ENCODE measurements around the gene IL17B.

The IL17B gene

DNA sequence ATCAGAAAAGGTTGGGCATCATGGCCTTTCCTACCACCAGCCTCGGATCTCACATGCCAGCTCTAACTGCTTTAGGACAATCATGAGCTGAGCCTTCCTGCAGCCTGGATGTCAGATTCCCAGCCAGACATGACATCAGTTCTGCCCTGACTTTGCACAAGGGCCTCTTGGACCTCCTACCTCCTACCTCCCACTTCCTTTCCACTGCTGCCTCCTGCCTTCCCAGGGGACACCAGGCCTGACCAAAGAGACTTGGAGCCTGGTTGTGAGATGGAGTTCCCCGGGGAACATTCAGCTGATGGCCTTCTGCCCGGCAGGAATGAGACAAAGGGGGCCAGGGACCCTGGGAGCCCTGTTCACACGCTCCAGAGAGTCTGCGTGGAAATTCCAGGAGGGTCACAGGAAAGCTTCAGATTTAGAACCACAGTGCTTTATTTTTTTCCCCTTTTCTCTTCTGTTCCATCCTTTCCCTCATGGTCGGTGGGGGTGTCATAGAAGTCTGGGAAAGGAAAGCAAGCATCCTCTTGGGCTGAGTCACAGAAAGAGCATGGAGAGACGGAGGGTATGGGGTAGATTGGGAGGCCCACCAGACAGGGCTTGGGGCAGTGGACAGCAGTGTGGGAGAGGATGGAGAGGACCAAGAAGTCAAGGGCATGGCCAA, 35.4 kb upstream of the IL17B start:
- no peak for DNase-seq (ENCODE audit: low read depth)

DNA sequence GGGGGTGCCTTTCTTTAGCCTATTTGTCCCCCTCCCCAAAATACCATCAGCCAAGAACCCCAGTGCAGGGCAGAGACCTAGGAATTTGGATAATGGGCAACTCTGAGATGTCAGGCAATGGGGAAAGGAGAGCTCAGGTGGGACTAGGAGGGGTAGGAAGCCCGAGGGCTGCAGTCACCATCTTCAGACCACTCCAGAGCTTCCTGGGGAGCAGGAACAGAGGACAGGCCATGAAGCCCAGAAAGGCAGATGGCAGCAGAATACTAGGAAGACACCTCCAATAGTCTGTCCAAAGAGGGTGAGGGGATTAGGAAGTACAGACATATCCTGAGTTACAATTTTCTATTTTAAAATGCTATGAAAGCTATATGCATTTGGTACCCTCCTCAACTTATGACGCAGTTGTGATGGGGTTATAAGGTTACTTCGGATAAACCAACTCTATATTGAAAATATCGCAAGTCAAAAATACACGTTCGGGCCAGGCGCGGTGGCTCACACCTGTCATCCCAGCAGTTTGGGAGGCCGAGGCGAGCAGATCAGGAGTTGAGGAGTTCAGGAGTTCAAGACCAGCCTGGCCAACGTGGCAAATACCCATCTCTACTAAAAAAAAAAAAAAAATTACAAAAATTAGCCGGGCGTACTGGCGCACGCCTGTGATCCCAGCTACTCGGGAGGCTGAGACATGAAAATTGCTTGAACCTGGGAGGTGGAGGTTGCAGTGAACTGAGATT, 34.6 kb upstream of the IL17B start:
- no peak for DNase-seq (ENCODE audit: low read depth)

DNA sequence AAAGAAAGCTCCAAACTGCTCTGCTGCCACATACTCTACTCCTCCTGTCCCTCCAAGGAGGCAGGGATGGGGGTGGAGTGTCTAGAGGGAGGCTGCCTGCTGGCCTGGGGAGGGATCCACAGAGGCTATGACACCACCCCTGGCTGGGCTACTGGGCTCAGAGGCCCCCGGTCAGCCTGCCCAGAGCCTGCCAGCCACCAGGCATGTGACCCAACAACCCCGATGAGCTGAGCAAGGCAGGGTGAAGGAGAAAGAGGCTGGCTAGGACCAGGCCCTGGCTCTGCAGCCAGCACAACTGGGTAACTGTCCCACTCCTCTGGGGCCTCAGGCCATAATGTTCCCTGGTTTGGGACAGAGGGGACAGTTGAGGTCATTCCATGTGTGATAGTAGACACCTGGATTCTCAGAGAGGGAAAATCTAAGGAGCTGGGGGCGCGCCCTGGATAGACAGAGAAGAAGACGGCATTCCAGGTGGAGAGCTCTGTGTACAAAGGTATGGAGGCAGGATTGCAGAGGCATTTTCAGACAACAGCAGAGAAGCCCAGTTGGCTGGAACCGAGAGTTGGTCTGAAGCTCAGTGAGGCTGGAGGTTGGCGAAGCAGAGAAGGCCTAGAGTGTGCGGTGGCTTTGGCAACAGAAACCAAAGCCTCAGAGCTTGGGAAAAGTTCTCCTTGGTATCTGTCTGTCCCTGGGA, 33.8 kb upstream of the IL17B start:
- no peak for DNase-seq (ENCODE audit: low read depth)

DNA sequence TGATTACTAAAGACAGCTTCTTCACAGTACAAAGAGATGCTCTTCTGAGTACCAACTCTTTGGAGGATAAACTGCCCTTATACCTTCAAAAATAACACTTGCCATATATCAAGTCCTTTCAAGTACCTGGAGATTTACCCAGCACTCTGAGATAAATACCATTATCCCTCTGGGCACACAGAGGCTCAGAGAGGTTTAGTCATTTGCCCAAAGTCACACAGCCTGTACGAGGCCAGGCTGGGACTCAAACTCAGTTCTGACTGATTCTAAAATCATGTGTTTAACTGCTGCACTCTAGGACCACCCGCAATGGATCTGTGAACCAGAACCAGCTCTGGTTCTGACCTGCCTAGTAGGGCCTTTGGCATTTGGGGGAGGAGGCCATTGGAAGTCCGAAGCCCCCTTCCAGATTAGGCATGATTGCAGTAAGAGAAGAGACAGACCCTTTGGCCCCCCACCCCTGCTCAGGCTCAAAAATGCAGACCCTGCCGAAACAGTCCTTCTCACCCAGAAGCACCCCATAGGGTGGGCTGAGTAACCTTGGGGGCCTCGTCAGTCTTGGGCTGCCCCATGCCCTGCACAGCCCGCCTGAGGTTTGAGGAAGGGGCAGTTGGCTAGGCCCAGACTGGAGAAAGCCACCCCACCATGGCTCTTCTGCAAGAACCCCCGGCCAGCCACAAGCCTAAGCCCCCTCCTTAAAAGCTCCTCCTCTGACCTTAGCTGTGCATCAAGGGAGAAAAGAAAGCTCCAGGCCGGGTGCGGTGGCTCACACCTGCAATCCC, 32.8 kb upstream of the IL17B start:
- no peak for DNase-seq (ENCODE audit: low read depth)

- no peak for DNase-seq (ENCODE audit: low read depth)
Observed at GRCh38 chr5:149410721-149411432, 31.8 kb upstream of the IL17B start.

GRCh38 chr5:149410071-149410470, 31.0 kb upstream of the IL17B start:
- DNase-seq (ENCODE audit: low read depth): no peak

GRCh38 chr5:149409268-149409948, 30.3 kb upstream of the IL17B start:
- no peak for DNase-seq (ENCODE audit: low read depth)

DNA sequence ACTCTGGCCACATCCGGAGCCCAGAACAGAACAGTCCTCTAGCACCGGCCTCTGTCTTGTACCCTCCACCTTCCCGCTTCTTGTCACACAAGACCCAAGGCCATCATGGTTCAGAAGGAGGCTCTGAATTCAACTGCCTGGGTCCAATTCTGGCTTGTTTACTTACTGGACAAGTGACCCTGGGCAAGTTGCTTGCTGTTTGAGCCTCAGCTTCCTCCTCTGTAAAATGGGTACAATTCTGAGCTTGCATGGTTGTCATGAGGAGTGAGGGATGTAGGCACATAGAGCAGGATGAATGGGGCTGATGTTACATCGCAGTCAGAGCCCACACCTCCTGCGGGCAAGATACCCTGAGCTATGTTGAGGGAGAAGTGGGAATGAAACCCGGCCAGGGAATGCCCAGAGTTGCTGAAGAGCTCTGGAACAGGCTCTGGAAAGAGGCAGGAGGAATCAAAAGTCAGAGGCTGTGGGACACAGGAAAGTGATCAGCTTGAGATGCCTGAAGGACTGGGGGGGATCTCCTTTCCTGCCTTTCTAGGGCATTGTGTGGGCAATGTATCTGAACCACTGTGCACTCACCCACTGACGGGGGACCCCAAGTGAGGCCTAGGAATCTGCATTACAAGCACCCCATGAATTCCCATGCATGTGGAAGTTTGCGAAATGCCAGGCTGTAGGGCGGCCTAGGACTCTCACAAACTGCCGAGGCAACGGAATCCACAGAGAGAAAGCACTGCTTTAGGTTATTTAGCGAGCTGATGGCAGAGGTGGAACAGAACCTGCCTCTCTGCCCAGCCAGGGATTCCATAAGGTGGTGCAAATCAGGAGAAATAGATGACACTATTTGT, 29.4 kb upstream of the IL17B start:
- no peak for DNase-seq (ENCODE audit: low read depth)

DNA sequence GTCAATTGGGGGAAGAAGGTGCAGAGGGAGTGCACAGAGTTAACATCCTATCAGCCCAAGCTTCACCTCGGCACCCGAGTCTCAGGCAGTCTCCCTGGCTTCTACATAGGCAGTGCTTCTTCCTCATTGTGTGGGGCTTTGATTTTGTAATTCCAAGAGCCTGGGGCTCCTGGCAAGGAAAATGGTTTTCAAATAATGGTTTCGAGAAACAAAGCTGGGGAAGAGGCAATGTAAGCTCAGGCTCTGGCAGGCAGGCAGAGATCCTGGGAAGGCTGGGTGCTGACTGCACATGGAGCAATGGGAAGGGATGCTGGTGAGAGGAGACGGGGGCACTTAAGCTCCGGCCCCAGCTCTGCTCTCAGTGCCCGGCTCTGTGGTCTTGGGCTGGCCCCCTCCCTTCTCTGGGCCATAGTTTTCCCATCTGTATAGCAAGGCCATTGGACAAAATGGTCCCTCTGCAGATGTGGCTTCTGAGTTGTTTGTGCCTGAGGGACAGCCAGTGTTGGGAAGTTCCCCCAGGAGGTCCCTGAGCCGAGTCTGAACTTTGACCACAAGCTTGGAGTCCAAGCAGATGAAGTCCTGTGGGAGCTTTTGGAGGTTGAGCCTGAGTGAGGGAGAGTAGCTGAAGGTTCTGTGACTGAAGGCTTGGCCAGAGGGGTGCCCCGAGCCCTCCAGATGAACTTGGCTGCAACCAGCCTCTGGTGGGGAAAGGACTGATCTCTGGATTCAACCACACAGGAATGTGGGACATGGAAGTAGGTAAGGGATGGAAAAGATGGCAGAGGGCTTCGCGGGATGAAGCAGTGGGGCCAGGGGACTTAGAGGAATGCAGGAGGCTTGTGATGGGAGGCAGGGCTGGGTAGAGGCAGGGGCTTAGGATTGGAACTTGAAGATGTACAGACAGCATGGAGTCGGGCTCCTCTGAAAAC, 28.5 kb upstream of the IL17B start:
- DNase-seq (ENCODE audit: low read depth): no peak

- DNase-seq (ENCODE audit: low read depth): no peak
Observed at GRCh38 chr5:149406979-149407306, 27.9 kb upstream of the IL17B start.

DNA sequence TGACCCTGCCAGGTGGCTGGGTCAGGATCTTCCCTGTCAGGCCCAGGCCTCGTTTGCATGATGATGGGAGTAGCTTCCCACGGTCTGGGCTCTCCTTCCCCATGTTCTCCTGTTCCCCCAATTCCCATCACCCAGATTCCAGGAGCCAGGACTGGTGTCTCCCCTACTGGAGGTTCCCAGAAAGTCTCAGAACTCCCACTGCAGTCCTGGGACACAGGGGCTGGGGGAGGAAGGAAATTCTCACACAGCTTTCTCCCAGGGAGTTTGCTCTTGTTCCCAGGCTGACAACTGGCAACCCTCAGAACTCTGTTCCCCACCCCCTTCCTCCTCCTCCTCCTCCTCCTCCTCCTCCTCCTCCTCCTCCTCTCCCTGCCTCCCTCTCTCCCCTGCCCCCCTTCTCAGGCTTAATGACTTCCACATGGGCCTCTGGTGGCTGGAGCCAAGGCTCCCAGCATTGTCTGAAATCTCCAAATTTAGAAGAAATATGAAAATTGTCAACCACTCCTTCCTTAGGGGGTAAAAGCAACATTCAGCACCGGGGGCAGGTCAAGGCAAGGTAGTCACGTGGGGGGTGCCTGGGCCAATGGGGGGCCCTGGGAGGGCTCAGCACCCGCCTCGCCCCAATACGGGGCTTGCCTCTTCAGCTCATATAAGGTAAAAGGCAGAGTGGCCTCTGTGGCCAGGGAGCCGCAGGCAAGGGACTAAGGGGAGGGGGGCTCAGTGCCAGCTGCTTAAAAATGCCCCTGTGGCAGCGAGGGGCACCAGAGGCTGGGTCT, 27.3 kb upstream of the IL17B start:
- DNase-seq (ENCODE audit: low read depth): no peak

DNA sequence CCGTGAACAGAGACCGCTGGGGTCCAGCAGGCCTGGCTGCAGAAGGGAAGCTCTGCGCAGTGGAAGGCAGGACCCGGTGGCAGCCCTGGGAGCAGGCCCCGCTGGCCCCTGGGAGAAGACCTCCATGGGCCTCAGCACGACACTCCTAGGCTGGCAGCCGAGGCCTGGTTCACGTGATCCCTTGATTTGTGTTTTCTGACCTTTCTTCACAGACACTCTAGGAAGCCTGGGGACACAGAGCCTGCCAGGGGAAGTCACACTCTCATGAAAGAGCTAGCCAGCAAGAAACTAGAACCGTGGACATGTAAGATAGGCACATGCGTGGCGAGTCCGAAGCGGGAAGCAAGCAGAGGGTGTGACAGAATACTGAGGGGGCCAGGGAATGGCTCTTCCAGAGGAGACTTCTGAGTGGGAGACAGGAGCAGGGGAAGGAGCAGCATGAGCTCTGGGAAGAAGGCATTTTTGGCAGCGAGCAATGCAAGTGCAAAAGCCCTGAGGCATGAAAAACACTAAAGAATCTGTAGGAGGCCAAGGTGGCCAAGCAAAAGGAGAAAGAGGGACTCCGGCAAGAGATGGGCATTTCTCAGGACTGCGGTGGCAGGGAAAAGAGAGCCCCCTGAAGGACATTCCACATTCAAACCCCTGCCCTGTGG, 26.6 kb upstream of the IL17B start:
- no peak for DNase-seq (ENCODE audit: low read depth)

- DNase-seq (ENCODE audit: low read depth): peak; percentile 62
Observed at GRCh38 chr5:149404746-149405549, 25.9 kb upstream of the IL17B start.

- peak; percentile 92 for DNase-seq (ENCODE audit: low read depth)
Observed at GRCh38 chr5:149403923-149404745, 25.0 kb upstream of the IL17B start.

GRCh38 chr5:149402291-149402690, 23.2 kb upstream of the IL17B start:
- no peak for DNase-seq (ENCODE audit: low read depth)

- no peak for DNase-seq (ENCODE audit: low read depth)
Observed at GRCh38 chr5:149401051-149401450, 22.0 kb upstream of the IL17B start.

All from HS-5 (cell line).